Activated CD4-positive, alpha-beta T cell treated with anti-CD3 and anti-CD28 coated beads, Interleukin-2, amount 50 U/mL, for 4 hours (primary cell): ENCODE measurements around the gene NLRP1.

Experiments
- DNase-seq, 2 experiments: peaks; one replicate each; pipeline ENCODE4 v3.0.0-alpha.2; 2020

The NLRP1 gene

GRCh38 chr17:5584383-5585286 is at the start of gene NLRP1:
Gene NLRP1 (minus strand): TSS chr17:5584509. CDS start chr17:5583957, 552 bp downstream.
- peak; percentile 91 to 93 for DNase-seq

- DNase-seq, result no peak
These were observed 47.8 kb upstream of the NLRP1 start for GRCh38 chr17:5631958-5632590.

- DNase-seq, result no peak
These were observed 46.1 kb upstream of the NLRP1 start for GRCh38 chr17:5630434-5630833.

GRCh38 chr17:5629128-5629527 is 44.8 kb upstream of the NLRP1 start:
- DNase-seq, result no peak

- DNase-seq, result no peak
These were observed 44.0 kb upstream of the NLRP1 start for GRCh38 chr17:5628262-5628661.

- no peak for DNase-seq
These were observed 39.9 kb upstream of the NLRP1 start for GRCh38 chr17:5624211-5624610.

- no peak for DNase-seq
These were observed 37.4 kb upstream of the NLRP1 start for GRCh38 chr17:5621729-5622128.

- DNase-seq, result no peak
These were observed 36.7 kb upstream of the NLRP1 start for GRCh38 chr17:5621026-5621425.

GRCh38 chr17:5619088-5619740 is 34.9 kb upstream of the NLRP1 start:
- no peak for DNase-seq

- DNase-seq, result no peak
These were observed 34.2 kb upstream of the NLRP1 start for GRCh38 chr17:5618476-5618875.

GRCh38 chr17:5615476-5615875 is 31.2 kb upstream of the NLRP1 start:
- no peak for DNase-seq

- DNase-seq, result no peak
These were observed 26.6 kb upstream of the NLRP1 start for GRCh38 chr17:5610956-5611355.

GRCh38 chr17:5608399-5609112 is 24.2 kb upstream of the NLRP1 start:
- no peak for DNase-seq

- no peak for DNase-seq
These were observed 23.6 kb upstream of the NLRP1 start for GRCh38 chr17:5607946-5608345.

GRCh38 chr17:5605452-5605851 is 21.1 kb upstream of the NLRP1 start:
- DNase-seq, result no peak

- no peak for DNase-seq
These were observed 15.7 kb upstream of the NLRP1 start for GRCh38 chr17:5600041-5600440.

- no peak for DNase-seq
These were observed 14.1 kb upstream of the NLRP1 start for GRCh38 chr17:5598457-5598856.

GRCh38 chr17:5596421-5596820 is 12.1 kb upstream of the NLRP1 start:
- DNase-seq, result no peak

GRCh38 chr17:5595831-5596230 is 11.5 kb upstream of the NLRP1 start:
- no peak for DNase-seq

- no peak for DNase-seq
These were observed 8.1 kb upstream of the NLRP1 start for GRCh38 chr17:5592382-5592781.

- no peak for DNase-seq
These were observed 7.7 kb upstream of the NLRP1 start for GRCh38 chr17:5591966-5592365.

- DNase-seq, result no peak
These were observed 4.3 kb upstream of the NLRP1 start for GRCh38 chr17:5588584-5588983.

- peak; percentile 27 to 38 for DNase-seq
These were observed 3.2 kb upstream of the NLRP1 start for GRCh38 chr17:5587438-5588032.
